Panc1 (cell line): ENCODE results near the gene INAVA. TPM values are rescaled to one million over a fixed set of nuclear protein-coding genes. Genes with fewer than 3 reads are reported as not detected.
"Not testable (repeated sequence)": the region's sequence is repeated elsewhere in the genome, so short reads cannot be mapped to it uniquely, and the experiment has no call there.

Source experiments
- ATAC-seq: fragments of 200-7000 bp; cut with Tn5 transposase; 2 replicates; pipeline ENCODE4 v1.9.1; 2020; ENCODE audit warnings: mild to moderate bottlenecking, moderate library complexity
- BruUV-seq: library from RNA; stranded (reverse); fragments of 400-500 nt; replicated peaks from 2 replicates; lab custom pipeline; 2021; lab: Mats Ljungman, UMichigan
- CTCF ChIA-PET: fragments of 300-600 bp; sonication (Branson Sonifier 250); formaldehyde crosslinking; loops from one replicate; lab custom pipeline; 2022; ENCODE audit warnings: antibody characterized with exemption; lab: Charles Lee
- POLR2A ChIA-PET: fragments of 300-600 bp; sonication (Branson Sonifier 250); formaldehyde crosslinking; loops from one replicate; lab custom pipeline; 2022; ENCODE audit warnings: antibody characterized with exemption; lab: Charles Lee
- DNase-seq: peaks from one replicate; pipeline ENCODE4 v3.0.0-alpha.2; 2010; ENCODE audit warnings: low read depth, low spot score
- H3K27ac ChIP-seq: 2 replicates; pipeline ENCODE4 v1.5.1; 2011; ENCODE audit warnings: mild to moderate bottlenecking, low read length, inconsistent platforms
- H3K27me3 ChIP-seq: fragments of 200-500 bp; sonication (Bioruptor generic); 2 replicates; pipeline ENCODE4 v1.6.0; 2014; ENCODE audit warnings: low read length, inconsistent platforms; ENCODE audit not compliant: control insufficient read depth, insufficient read depth
- H3K36me3 ChIP-seq: fragments of 200-500 bp; sonication (Bioruptor generic); 2 replicates; pipeline ENCODE4 v1.5.1; 2014; ENCODE audit warnings: inconsistent platforms, mild to moderate bottlenecking, low read length, moderate library complexity; ENCODE audit not compliant: control insufficient read depth, insufficient read depth
- H3K4me1 ChIP-seq: 2 replicates; pipeline ENCODE4 v1.5.1; 2011; ENCODE audit warnings: inconsistent platforms, mild to moderate bottlenecking, low read length, moderate library complexity; ENCODE audit not compliant: control insufficient read depth, insufficient read depth
- H3K4me3 ChIP-seq, 2 experiments: 2 replicates each; pipeline ENCODE4 v1.5.1; 2011 to 2012; ENCODE audit warnings: low read depth in 2 of 2, low read length in 2 of 2, mild to moderate bottlenecking in 2 of 2, inconsistent platforms in 1 of 2, moderate library complexity in 1 of 2
- H3K9me3 ChIP-seq: fragments of 200-500 bp; sonication (Bioruptor generic); 2 replicates; pipeline ENCODE4 v1.5.1; 2014; ENCODE audit warnings: low read depth, mild to moderate bottlenecking, inconsistent platforms, low read length, moderate library complexity; ENCODE audit not compliant: control insufficient read depth, insufficient read depth
- POLR2AphosphoS5 ChIP-seq: IDR thresholded peaks from 2 replicates; pipeline ENCODE4 v1.6.1; 2012; ENCODE audit warnings: mild to moderate bottlenecking, low read depth, low read length, moderate library complexity
- SIN3A ChIP-seq: IDR thresholded peaks from 2 replicates; pipeline ENCODE4 v1.6.1; 2012; ENCODE audit warnings: low read depth, mild to moderate bottlenecking, low read length, moderate library complexity, borderline replicate concordance; ENCODE audit not compliant: insufficient read depth
- TCF7L2 ChIP-seq: IDR thresholded peaks from 2 replicates; pipeline ENCODE4 v1.6.1; 2011; ENCODE audit warnings: mild to moderate bottlenecking, low read depth, low read length, inconsistent platforms
- in situ Hi-C: cut with HindIII; loops from 2 replicates; pipeline ENCODE4 v1.10.0; 2016; ENCODE audit warnings: low sequenced_read_pairs, low pct_unique_long_range_greater_than_20kb
- intact Hi-C: fragments of 100-400 bp; cut with micrococcal nuclease; formaldehyde crosslinking; loops from one replicate; pipeline ENCODE4 v1.10.0; 2022; ENCODE audit not compliant: unreplicated experiment
- total RNA-seq: library from RNA; stranded (reverse); gene quantifications from one replicate; pipeline ENCODE4 v1.2.1, GENCODE V29; 2021; ENCODE audit not compliant: unreplicated experiment
- TF ChIP-seq, protein P1 (sequence below): fragments of 450-650 bp; IDR thresholded peaks from 2 replicates; pipeline ENCODE4 v1.5.1; 2017; ENCODE audit warnings: mild to moderate bottlenecking
- TF ChIP-seq, protein P2 (sequence below), 2 experiments: IDR thresholded peaks; 2 replicates each; pipeline ENCODE4 v1.6.1; 2011 to 2012; ENCODE audit warnings: low read depth in 2 of 2, control low read depth in 1 of 2, low read length in 1 of 2, mild to moderate bottlenecking in 1 of 2, moderate library complexity in 1 of 2; ENCODE audit not compliant: insufficient read depth in 1 of 2

The INAVA gene
- total RNA-seq, 1 experiment from 2014 or later = 3.6 TPM

DNA sequence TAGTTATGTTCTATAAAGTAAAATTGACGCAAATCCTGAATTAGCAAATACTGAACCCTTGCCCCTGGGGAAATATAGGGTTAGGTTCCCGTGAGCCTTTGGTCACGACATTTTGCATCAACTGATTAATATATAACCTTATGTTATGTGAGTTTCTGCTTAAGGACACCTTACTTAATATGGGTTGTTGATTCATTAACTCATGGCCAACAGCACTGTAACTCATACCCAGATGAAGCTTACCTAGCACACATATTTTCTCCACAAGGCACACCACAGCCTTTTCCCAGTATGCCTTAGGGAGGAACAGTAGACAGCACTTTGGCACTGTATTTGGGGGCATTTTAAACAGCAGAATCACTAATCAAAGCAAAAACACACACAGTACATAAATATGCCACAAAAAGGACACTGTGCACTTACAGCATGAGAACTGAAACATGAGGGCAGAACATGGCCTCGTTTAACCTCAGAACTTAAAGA lies 15.1 kb downstream of the INAVA start:
- Histone ChIP-seq H3K4me3 (no peak overlapping the region), H3K36me3 (no peaks in the 10 kb centered on the region), H3K9me3 (no peaks in the 10 kb centered on the region), H3K4me1 (0 out of 2 replicates have a peak, but pooled peaks cover 4% of the 10 kb centered on the region), H3K27ac (no peak overlapping the region), H3K27me3 (no peaks in the 10 kb centered on the region)
- ChIA-PET CTCF (no interaction called here), POLR2A (interaction anchor here (0.6 kb wide), 1 partner anchor 374 kb away, joined by 5 read pairs; the partner anchor contains the start of gene PKP1)
- no peak for ATAC-seq
- no TSS peak for BruUV-seq
- DNase-seq = no peak
- intact Hi-C loops (no loop called here), in situ Hi-C loops (no loop called here)
- no peak for TF ChIP-seq TCF7L2
- TF ChIP-seq, protein P1, sequence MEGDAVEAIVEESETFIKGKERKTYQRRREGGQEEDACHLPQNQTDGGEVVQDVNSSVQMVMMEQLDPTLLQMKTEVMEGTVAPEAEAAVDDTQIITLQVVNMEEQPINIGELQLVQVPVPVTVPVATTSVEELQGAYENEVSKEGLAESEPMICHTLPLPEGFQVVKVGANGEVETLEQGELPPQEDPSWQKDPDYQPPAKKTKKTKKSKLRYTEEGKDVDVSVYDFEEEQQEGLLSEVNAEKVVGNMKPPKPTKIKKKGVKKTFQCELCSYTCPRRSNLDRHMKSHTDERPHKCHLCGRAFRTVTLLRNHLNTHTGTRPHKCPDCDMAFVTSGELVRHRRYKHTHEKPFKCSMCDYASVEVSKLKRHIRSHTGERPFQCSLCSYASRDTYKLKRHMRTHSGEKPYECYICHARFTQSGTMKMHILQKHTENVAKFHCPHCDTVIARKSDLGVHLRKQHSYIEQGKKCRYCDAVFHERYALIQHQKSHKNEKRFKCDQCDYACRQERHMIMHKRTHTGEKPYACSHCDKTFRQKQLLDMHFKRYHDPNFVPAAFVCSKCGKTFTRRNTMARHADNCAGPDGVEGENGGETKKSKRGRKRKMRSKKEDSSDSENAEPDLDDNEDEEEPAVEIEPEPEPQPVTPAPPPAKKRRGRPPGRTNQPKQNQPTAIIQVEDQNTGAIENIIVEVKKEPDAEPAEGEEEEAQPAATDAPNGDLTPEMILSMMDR = no peak
- no peak for TF ChIP-seq SIN3A
- TF ChIP-seq POLR2AphosphoS5 = no peak
- TF ChIP-seq, protein P2, sequence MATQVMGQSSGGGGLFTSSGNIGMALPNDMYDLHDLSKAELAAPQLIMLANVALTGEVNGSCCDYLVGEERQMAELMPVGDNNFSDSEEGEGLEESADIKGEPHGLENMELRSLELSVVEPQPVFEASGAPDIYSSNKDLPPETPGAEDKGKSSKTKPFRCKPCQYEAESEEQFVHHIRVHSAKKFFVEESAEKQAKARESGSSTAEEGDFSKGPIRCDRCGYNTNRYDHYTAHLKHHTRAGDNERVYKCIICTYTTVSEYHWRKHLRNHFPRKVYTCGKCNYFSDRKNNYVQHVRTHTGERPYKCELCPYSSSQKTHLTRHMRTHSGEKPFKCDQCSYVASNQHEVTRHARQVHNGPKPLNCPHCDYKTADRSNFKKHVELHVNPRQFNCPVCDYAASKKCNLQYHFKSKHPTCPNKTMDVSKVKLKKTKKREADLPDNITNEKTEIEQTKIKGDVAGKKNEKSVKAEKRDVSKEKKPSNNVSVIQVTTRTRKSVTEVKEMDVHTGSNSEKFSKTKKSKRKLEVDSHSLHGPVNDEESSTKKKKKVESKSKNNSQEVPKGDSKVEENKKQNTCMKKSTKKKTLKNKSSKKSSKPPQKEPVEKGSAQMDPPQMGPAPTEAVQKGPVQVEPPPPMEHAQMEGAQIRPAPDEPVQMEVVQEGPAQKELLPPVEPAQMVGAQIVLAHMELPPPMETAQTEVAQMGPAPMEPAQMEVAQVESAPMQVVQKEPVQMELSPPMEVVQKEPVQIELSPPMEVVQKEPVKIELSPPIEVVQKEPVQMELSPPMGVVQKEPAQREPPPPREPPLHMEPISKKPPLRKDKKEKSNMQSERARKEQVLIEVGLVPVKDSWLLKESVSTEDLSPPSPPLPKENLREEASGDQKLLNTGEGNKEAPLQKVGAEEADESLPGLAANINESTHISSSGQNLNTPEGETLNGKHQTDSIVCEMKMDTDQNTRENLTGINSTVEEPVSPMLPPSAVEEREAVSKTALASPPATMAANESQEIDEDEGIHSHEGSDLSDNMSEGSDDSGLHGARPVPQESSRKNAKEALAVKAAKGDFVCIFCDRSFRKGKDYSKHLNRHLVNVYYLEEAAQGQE (IDR thresholded peaks at IDR 0.05; ENCODE audit: insufficient read depth in 1 of 2, low read depth in 2 of 2, low read length in 1 of 2) = no peak

DNA sequence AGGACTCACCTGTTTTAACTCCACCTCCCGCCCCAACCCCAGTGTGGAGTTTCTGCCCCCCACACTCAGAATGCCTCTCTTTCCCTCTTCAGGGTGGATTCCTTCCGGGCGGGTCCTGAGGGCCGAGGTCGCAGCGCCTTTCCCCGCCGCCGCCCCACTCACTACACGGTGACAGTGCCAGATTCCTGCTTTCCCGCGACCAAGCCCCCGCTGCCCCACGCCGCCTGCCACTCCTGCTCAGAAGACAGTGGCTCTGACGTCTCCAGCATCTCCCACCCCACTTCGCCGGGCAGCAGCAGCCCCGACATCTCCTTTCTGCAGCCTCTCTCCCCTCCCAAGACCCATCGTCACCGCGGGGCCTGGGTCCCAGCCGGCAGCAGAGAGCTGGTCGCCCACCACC lies 16.7 kb downstream of the INAVA start:
- TF ChIP-seq, protein P1 = no peak
- TF ChIP-seq SIN3A (no peak), TCF7L2 (no peak), POLR2AphosphoS5 (no peak)
- TF ChIP-seq, protein P2 (IDR thresholded peaks at IDR 0.05; ENCODE audit: insufficient read depth in 1 of 2, low read depth in 2 of 2, low read length in 1 of 2) = no peak
- no peaks in the 10 kb centered on the region for H3K9me3 ChIP-seq
- H3K4me3 ChIP-seq = no peak overlapping the region
- no TSS peak for BruUV-seq
- no peaks in the 10 kb centered on the region for H3K27me3 ChIP-seq
- in situ Hi-C loops (no loop called here), intact Hi-C loops (no loop called here)
- no peaks in the 10 kb centered on the region for H3K36me3 ChIP-seq
- ChIA-PET POLR2A (no interaction called here), CTCF (no interaction called here)
- H3K4me1 ChIP-seq = no peaks in the 10 kb centered on the region
- ATAC-seq = no peak
- DNase-seq = no peak
- H3K27ac ChIP-seq = no peak overlapping the region

DNA sequence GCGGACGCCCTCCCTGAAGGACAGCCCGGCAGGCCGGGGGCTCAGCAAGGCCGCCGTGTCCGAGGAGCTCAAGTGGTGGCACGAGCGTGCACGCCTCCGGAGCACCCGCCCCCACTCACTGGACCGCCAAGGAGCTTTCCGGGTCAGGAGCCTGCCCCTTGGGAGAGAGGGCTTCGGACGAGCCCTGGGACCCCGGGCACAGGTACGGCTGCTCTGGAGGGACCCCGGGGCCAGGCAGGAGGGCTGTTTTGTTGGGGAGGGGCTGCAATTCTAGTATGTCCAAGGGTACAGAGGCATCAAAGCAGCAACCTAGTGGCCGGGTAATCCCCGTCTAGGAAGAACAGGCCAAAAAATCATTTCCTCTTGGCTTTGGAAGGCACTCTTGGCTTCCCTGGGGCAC lies 17.2 kb downstream of the INAVA start:
- CTCF ChIA-PET = interaction anchor here (0.6 kb wide), 1 partner anchor 521 kb away, joined by 6 read pairs; no protein-coding TSS in a partner anchor
- H3K27ac ChIP-seq, H3K4me1 ChIP-seq, DNase-seq, POLR2A ChIA-PET, intact Hi-C loops, BruUV-seq, H3K9me3 ChIP-seq, H3K4me3 ChIP-seq, H3K27me3 ChIP-seq, in situ Hi-C loops, ATAC-seq, H3K36me3 ChIP-seq: not testable (repeated sequence)
